HG03342 (cell line): ENCODE data around the gene NUDT4.
"Not testable (repeated sequence)": the region's sequence is repeated elsewhere in the genome, so short reads cannot be mapped to it uniquely, and the experiment has no call there.

Experiments used
- ATAC-seq: cut with Tn5 transposase; IDR thresholded peaks from one replicate; pipeline ENCODE4 v1.9.1; 2021; ENCODE audit warnings: mild to moderate bottlenecking, moderate library complexity; ENCODE audit not compliant: unreplicated experiment

NUDT4 gene

GRCh38 chr12:93366422-93366821 is 11.3 kb upstream of the NUDT4 start:
- no peak for ATAC-seq

- ATAC-seq = no peak
These were observed 9.0 kb upstream of the NUDT4 start for GRCh38 chr12:93368766-93369165.

GRCh38 chr12:93369505-93369904 is 8.2 kb upstream of the NUDT4 start:
- ATAC-seq = no peak

- no peak for ATAC-seq
These were observed 6.8 kb upstream of the NUDT4 start for GRCh38 chr12:93370947-93371346.

GRCh38 chr12:93373961-93374656 is 3.6 kb upstream of the NUDT4 start:
- ATAC-seq = no peak

- ATAC-seq = no peak
These were observed 1.8 kb upstream of the NUDT4 start for GRCh38 chr12:93375906-93376305.

- no peak for ATAC-seq
These were observed 1.1 kb upstream of the NUDT4 start for GRCh38 chr12:93376436-93377251.

GRCh38 chr12:93378196-93378997 is 672 bp downstream of the NUDT4 start:
- peak; percentile 30 for ATAC-seq

- no peak for ATAC-seq
These were observed 1.2 kb downstream of the NUDT4 start for GRCh38 chr12:93378998-93379325.

- no peak for ATAC-seq
These were observed 1.7 kb downstream of the NUDT4 start for GRCh38 chr12:93379326-93379980.

- no peak for ATAC-seq
These were observed 2.2 kb downstream of the NUDT4 start for GRCh38 chr12:93379981-93380361.

GRCh38 chr12:93380480-93381121 is 2.9 kb downstream of the NUDT4 start:
- no peak for ATAC-seq

GRCh38 chr12:93381161-93381975 is 3.6 kb downstream of the NUDT4 start:
- no peak for ATAC-seq

- ATAC-seq = not testable (repeated sequence)
These were observed 4.3 kb downstream of the NUDT4 start for GRCh38 chr12:93381976-93382437.

- ATAC-seq = no peak
These were observed 10.1 kb downstream of the NUDT4 start for GRCh38 chr12:93387780-93388179.

- ATAC-seq = no peak
These were observed 12.3 kb downstream of the NUDT4 start for GRCh38 chr12:93390031-93390430.

- no peak for ATAC-seq
These were observed 13.0 kb downstream of the NUDT4 start for GRCh38 chr12:93390549-93391297.

GRCh38 chr12:93393425-93393824 is 15.7 kb downstream of the NUDT4 start:
- no peak for ATAC-seq

GRCh38 chr12:93397412-93397811 is 19.7 kb downstream of the NUDT4 start:
- no peak for ATAC-seq
